Endothelial cell of umbilical vein (primary cell): ENCODE results near the gene PDLIM3.

Experiments used
- TF ChIP-seq, protein P1 (sequence below), 2 donors: IDR thresholded peaks; 1 replicate in 1 of 2; 2 replicates in 1 of 2; pipeline ENCODE4 v1.5.1; 2011; ENCODE audit warnings: low read length in 2 of 2, mild to moderate bottlenecking in 2 of 2, moderate library complexity in 2 of 2, control low read depth in 1 of 2, inconsistent platforms in 1 of 2, low read depth in 1 of 2; ENCODE audit not compliant: insufficient read depth in 1 of 2; ENCODE audit errors: extremely low read depth in 1 of 2
- TF ChIP-seq, protein P2 (sequence below): IDR thresholded peaks from 2 replicates; pipeline ENCODE4 v1.6.1; 2011; ENCODE audit not compliant: insufficient read depth, insufficient read length

DNA sequence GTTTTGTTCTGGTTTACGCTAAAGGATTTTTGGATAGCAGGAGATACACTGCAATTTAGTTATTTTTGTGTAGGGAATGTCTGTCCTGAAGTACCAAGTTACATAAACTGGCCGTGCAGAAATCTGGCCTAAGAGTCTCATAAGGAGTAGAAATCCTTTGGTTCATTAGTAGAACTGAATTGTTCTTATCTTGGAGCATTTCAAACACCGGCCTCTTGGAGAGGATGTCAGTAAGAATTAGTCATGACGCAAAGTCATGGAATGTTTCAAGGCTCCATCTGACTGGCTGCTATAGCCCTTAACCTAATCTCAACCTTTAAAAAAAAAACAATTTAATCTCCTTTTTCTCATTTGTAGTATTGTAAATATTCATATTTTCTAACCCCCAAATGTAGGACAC lies 15.2 kb downstream of the PDLIM3 start:
- TF ChIP-seq, protein P1, sequence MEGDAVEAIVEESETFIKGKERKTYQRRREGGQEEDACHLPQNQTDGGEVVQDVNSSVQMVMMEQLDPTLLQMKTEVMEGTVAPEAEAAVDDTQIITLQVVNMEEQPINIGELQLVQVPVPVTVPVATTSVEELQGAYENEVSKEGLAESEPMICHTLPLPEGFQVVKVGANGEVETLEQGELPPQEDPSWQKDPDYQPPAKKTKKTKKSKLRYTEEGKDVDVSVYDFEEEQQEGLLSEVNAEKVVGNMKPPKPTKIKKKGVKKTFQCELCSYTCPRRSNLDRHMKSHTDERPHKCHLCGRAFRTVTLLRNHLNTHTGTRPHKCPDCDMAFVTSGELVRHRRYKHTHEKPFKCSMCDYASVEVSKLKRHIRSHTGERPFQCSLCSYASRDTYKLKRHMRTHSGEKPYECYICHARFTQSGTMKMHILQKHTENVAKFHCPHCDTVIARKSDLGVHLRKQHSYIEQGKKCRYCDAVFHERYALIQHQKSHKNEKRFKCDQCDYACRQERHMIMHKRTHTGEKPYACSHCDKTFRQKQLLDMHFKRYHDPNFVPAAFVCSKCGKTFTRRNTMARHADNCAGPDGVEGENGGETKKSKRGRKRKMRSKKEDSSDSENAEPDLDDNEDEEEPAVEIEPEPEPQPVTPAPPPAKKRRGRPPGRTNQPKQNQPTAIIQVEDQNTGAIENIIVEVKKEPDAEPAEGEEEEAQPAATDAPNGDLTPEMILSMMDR (IDR thresholded peaks at IDR 0.05; ENCODE audit: extremely low read depth in 1 of 2, insufficient read depth in 1 of 2, low read depth in 1 of 2, low read length in 2 of 2), result no peak
- TF ChIP-seq, protein P2, sequence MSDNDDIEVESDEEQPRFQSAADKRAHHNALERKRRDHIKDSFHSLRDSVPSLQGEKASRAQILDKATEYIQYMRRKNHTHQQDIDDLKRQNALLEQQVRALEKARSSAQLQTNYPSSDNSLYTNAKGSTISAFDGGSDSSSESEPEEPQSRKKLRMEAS, result no peak
